ENCODE data around the gene MYH6.
"Not testable (repeated sequence)": the region's sequence is repeated elsewhere in the genome, so short reads cannot be mapped to it uniquely, and the experiment has no call there.

MYH6 gene

GRCh38 chr14:23407516-23408306 is at the start of gene MYH6:
Gene MYH6, minus strand, starts transcription at chr14:23408273. Its CDS starts 1,050 bp downstream, at chr14:23407223.
- DNase-seq (ENCODE audit: low spot score): no peak

- DNase-seq (ENCODE audit: low spot score): not testable (repeated sequence)
Observed at GRCh38 chr14:23456883-23457586, 49.0 kb upstream of the MYH6 start.

DNA sequence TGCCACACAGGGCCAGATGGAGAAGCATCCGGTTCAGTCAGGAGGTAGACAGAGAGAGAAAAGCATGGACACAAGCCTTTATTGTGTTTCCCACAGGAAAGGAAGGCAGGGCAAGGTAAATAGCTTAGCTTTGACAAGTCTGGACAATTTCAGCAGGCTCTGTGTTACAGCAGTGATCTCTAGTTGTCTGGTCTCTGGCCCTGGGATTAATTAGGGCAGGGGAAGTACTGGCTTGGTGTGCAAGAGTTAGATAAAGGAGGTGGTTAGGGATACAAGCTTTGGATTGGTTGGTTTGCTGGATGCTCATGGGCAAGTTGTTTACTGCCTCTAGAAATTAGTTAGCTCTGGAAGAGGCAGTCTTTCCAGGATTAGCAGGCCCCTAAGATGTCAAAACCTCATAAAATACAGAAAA is 46.4 kb upstream of the MYH6 start:
- DNase-seq (ENCODE audit: low spot score): no peak

GRCh38 chr14:23452237-23452636 is 44.2 kb upstream of the MYH6 start:
- DNase-seq (ENCODE audit: low spot score): no peak

DNA sequence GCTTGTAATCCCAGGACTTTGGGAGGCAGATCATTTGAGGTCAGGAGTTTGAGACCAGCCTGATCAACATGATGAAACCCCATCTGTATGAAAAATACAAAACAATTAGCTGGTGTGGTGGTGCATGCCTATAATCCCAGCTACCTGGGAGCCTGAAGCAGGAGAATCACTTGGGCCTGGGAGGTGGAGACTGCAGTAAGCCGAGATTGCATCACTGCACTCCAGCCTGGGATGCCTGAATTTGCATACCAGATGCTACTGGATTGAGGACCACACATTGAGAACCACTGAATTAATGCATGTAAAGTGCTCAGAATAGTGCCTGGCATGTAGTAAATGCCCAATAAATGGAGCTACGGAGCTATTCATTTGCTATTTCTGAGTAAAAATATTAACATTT is 42.3 kb upstream of the MYH6 start:
- DNase-seq (ENCODE audit: low spot score): no peak

DNA sequence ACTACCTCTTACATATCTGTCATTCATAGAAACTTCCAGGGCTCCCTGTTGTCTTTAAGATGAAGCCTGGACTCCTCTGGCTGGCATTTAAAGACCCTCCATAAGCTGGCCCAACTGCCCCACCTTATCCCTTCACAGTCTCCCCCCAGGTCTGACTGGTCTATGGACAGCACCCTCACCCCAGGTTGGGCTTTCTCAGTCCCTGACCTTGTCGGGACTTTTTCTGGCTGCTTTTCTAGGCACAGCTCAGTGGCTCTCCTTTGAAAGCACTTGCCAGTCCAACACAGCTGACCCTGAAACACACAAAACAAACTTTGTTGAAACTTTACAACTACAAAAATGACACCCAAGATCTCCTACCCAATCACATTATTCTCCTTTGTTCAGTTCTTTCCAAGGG is 41.2 kb upstream of the MYH6 start:
- DNase-seq (ENCODE audit: low spot score): no peak

- DNase-seq (ENCODE audit: low spot score): no peak
Observed at GRCh38 chr14:23447361-23448350, 39.6 kb upstream of the MYH6 start.

GRCh38 chr14:23446291-23446851 is 38.3 kb upstream of the MYH6 start:
- no peak for DNase-seq (ENCODE audit: low spot score)

- no peak for DNase-seq (ENCODE audit: low spot score)
Observed at GRCh38 chr14:23445773-23446172, 37.7 kb upstream of the MYH6 start.

- no peak for DNase-seq (ENCODE audit: low spot score)
Observed at GRCh38 chr14:23444314-23444713, 36.2 kb upstream of the MYH6 start.

- DNase-seq (ENCODE audit: low spot score): no peak
Observed at GRCh38 chr14:23443881-23444280, 35.8 kb upstream of the MYH6 start.

DNA sequence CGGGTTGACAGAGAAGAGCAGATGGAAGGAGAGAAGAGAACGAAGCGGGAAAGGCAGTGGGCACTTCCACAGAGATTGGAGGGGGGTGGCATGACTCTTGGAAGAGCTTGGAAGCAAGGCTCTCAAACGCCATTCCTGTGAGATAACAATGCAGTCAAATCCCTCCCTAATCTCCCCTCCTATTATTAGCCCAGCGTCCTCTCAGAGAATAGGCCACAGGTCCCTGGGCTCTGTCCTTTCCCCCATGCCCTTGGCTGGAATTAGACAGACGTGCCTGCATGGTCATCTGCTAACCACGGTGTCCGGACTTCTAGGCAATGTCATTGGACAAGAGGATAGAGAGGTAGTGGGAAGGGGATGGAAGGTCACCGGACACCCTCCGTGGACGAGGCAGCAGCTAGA is 35.3 kb upstream of the MYH6 start:
- DNase-seq (ENCODE audit: low spot score): no peak

DNA sequence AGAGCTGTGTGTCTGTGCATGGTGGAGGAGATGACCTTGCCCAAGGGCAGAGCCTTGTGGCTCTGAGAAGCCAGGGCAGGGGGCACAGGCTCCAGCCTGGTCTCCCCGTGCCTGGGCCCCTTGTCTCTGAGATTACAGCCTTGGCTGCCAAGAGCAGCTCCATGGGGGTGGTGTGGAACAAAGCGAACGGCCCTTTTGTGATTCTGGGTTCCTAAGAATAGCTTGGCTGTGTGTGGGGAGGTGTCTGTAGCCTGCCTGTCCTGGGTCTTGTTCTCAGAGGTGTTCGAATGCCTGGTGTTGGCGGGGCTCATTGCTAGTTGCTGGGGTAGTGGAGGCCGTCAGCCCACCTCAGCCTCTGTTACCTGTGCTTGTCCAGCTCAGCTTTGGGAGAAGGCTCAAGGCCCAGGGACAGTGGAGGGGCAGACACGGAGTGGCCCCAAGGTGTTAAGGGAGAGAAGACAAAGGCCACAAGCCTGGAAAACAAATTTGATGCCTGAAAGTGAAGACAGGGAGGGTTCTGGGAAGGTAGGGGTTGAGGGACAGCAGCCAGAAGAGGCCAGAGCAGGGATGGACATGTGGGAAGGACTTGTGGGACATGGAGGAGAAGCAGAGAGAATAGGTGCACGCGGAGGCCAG is 34.8 kb upstream of the MYH6 start:
- DNase-seq (ENCODE audit: low spot score): no peak

DNA sequence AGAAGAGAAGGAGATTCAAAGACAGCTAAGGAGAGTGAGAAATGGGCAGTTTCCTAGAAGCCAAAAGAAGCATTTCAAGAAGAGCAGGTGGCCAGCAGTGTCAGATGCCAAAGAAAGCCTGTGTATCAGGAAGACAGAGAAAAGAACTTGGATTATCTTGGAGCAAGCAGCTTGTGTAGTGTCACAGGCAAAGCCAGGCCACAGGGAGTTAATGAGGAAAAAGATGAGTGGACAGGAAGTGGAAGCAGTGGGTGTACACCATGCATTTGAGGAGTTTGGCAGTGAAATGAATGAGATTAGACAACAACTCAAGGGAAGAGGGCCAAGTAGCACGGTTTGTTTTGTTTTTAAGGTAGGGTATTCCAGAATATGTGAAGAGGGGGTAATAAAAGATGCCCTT is 33.0 kb upstream of the MYH6 start:
- peak; percentile 21 for DNase-seq (ENCODE audit: low spot score)

- no peak for DNase-seq (ENCODE audit: low spot score)
Observed at GRCh38 chr14:23439107-23439835, 31.2 kb upstream of the MYH6 start.

GRCh38 chr14:23438101-23438971 is 30.3 kb upstream of the MYH6 start:
- no peak for DNase-seq (ENCODE audit: low spot score)

DNA sequence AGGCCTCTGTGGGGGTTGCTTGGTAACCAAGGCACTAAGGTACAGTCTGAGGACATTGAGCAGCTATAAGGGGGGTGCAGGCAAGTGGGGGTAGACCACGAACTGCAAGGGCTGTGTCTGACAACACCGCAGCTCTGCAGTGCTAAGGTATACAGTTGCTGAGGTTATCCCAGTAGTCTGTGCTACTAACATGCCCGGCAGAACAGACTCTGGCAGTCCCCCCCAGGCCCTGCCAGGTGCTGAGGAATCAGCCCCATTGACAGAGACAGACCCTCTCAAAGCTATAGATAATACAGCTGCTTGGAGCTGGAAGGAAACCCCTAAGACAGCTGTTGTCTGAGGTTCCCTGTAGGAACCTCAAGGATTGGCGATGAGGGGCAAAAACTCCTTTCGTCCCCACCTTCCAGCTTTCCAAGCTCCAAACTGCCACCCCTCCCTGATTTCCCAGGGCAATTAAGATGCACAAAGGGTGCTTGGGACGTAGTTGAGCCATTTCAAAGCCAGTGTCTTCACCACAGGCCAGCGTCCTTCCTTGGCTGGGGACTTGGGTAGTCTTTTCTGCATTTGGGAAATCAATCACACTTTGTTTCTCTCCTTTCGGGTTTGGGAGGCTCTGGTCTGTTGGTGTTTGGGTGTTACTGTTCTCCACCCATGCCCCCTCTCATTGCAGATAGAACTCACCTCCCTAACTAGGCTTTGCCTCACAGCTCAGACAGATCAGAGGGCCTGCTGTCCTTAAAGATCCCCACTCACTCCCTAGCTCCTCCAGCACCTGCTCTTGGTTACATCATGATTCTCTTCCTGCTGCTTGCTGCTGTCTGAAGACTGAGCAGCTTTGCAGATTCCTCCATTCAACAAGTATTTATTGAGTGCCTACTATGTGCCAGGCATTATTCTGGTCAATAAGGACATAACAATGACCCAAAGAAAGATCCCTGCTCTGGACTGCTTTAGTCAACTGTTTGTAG is 29.3 kb upstream of the MYH6 start:
- no peak for DNase-seq (ENCODE audit: low spot score)

DNA sequence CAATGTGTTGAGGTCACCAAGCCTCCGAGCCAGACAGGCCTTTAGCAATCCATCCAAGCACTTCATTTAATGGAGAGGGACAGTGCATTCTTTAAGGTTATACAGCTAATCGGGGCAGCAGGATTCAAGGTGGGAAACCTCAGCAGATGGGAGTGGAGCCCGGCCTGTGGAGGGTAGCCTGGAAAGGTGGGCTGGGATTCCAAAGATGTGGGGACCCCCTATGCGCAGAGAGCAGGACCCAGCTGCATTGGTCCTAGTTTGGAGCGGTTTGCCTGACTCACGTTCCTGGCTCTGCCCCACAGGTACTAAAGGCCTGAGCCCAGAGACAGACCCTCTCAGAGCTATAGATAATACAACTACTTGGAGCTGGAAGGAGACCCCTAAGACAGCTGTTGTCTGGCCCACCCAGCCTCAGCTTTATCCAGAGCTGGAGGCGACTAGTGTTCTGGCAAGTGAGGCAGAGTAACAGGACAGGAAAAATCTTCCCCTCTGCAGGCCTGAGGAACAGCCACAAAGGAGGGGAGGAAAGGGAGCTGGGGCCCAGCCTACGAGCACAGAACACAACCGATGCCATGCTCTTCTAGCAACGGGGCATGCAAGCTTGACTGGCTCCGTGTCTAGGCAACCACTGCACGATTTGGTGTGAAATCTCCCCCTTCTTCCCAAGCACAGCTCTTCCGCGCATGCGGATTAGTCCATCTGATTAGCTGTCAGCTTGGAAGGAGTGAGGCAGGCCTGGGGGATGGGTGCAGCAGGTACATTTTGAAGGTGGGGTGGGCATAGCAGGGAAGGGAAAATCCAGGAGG is 28.5 kb upstream of the MYH6 start:
- no peak for DNase-seq (ENCODE audit: low spot score)

Measured in AG08395 (cell line).